ENCODE data around the gene DAD1.
"Not testable (repeated sequence)": the region's sequence is repeated elsewhere in the genome, so short reads cannot be mapped to it uniquely, and the experiment has no call there.

DAD1 gene

GRCh38 chr14:22566845-22567244 is 22.2 kb downstream of the DAD1 start:
- no peak for DNase-seq

GRCh38 chr14:22566266-22566665 is 22.8 kb downstream of the DAD1 start:
- DNase-seq, result not testable (repeated sequence)

DNA sequence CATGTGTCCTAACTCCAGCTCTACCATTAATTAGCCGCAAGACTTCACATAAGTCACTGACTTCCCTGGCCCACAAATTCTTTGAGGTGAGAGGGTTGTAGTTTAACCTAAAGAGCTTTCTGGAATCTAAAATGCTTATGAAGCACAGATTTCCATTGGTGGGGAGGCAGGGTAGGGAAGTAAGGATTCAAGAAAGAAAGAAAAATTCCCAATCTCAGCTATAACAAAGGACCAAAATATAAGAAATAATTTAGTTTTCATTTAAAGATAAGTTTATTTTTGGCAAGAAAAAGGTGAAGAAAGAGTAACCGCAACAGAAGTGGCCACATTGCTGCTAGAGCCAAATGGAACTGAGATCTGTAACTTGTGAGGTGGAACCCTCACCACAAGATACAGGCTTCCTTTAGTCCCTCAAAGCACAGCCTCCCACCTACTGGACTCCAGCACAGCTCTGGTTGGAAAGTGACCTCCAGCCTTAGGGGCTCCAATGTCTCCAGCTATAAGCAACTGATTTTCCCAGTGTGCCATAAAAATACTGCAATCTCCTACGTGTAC is 23.6 kb downstream of the DAD1 start:
- DNase-seq, result no peak

DNA sequence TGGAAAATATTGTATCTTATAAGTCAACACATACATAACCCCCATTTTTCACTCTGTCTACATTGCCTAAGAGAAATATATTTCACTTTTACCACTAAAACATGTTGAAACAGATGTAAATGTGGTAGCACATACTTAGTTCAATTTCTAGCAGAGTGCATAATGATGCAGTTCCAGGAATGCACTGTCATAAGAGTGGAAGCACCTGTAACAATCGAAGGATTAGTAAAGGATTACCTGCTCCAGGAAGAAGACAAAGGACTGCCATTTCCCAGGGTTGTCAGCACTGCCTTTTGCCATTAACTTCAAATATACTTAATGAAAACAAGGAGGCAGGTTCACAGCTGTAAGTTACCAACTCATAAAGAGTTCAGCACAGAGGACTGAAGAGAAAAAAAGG is 24.6 kb downstream of the DAD1 start:
- no peak for DNase-seq

GRCh38 chr14:22563987-22564386 is 25.0 kb downstream of the DAD1 start:
- no peak for DNase-seq

- DNase-seq, result no peak
These were observed 27.1 kb downstream of the DAD1 start for GRCh38 chr14:22561661-22562579.

DNA sequence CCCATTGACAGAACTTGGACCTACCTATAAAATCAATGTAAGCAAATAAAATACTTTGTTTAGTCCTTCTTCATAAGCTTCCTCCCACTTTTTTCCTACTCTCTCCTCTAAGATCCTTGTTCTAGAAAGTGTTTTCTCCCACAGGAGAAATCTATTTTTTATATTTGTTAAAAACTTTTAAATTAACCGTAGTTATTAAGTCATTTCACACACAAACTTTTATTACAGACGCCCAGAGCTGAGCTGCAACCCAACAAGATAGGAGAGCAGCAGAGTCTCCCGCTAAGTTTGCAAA is 27.7 kb downstream of the DAD1 start:
- no peak for DNase-seq

DNA sequence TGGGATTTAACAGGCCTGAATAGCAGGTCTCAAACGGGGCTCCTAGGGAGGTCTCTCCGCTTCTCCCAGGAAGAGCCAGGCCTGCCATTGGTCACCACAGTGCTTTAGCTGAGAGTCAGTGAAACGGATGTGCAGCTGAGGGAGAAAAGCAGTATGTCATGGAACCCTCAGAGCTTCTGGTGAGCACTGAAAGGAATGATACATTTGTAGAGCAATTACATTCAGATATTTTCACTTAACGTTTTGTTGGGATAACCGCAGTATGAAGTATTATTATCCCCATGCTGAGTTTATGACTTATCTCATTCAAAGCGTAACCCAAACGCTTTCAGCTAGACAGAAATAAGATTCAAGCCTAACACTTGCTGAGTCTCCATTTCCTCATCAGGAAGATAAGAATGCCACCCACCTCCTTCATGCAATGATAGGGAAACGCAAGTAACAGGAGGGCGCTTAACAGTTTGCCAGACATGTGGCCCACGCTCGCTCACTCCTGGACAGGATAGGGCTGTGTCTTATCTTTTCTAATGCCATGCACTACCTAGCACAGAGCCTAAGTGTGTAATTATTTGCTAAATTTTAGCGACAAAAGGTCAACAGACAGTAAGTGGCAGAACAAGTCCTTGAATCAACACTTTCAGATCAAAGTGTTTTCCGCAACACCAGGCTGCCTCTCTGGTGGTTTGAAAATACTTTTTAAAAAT is 28.2 kb downstream of the DAD1 start:
- DNase-seq, result peak in 1 of 2 experiments; percentile 3

GRCh38 chr14:22559041-22559440 is 30.0 kb downstream of the DAD1 start:
- DNase-seq, result no peak

DNA sequence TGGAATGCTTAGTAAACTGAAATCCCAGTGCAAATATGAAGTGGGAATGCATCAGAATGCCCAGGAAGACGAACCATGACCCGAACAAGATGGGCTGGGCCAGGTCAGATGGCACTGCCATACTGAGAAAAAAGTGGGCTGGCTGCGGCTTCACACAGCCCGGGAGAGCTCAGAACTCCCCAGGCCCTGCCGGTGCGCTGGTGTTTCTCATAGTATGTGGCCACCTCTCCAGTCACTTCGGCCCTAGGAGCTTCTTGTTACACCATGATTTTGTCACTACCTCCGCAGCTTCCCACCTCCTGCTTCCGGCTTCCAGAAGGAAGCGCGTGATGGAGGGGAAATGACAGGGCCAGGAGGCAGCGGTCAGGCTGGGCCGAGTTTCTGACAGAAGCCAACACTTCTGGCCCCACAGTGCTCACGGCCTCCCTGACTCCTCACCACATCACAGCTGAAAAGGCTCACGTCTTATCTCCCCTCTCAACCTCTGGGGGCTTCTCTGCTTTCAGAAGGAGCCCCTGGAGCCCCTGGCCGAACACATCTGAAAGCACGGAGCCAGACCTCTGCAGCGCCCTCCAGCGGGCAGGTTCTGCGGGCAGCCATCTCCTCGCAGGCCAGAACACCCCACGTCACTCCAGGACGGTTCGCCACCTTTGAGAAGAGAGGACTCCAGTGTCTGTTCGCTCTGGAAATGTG is 30.7 kb downstream of the DAD1 start:
- no peak for DNase-seq

DNA sequence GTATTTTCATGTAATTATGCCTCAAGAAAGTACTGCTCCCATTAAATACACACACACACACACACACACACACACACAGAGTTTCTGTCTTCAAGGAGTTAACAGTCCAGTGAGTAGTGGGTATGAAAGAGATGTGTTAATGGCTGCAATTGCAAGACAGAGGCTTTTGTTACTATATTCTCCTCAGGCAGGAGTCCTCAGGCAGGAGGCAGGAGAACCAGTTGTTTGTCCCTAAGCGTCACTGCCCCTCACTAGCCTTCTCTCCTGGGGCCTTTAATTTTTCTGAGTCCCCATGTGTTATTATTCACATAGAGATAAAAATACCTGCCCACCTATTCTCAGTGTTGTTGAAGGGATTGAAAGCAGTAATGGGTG is 31.2 kb downstream of the DAD1 start:
- no peak for DNase-seq

DNA sequence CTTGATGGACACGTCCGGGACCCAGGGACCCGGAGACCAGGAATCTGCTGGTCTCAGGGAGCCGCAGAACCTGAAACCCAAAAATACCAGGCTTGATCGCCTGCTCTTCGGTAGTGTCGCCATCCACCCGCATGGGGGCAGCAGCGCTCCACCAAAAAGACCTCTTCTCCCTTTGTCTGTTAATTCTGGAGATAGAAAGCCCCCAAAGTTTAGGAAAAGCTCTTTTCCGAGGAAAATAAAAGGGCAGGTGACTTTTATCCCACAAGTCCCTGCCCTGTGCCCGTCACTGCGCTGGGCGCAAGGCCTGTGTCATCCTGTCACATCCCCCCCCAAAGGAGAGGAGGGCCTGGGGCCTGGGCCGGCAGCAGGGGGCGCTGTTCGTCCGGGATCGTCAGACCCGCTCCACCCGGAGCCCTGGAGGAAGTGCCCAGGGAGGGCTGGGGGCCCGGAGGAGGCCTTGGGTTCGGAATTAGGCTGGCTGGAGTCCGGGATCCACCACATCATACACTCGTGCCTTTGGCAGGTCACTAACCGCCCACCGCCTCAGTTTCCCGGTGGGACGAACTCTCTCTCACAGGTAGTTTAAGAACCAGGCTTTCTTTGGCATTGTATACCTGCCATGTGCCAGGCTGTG is 31.9 kb downstream of the DAD1 start:
- DNase-seq, result peak; percentile 67 to 77

GRCh38 chr14:22556021-22556989 is 32.7 kb downstream of the DAD1 start:
- no peak for DNase-seq

- no peak for DNase-seq
These were observed 33.5 kb downstream of the DAD1 start for GRCh38 chr14:22555384-22556011.

- no peak for DNase-seq
These were observed 34.3 kb downstream of the DAD1 start for GRCh38 chr14:22554498-22555383.

DNA sequence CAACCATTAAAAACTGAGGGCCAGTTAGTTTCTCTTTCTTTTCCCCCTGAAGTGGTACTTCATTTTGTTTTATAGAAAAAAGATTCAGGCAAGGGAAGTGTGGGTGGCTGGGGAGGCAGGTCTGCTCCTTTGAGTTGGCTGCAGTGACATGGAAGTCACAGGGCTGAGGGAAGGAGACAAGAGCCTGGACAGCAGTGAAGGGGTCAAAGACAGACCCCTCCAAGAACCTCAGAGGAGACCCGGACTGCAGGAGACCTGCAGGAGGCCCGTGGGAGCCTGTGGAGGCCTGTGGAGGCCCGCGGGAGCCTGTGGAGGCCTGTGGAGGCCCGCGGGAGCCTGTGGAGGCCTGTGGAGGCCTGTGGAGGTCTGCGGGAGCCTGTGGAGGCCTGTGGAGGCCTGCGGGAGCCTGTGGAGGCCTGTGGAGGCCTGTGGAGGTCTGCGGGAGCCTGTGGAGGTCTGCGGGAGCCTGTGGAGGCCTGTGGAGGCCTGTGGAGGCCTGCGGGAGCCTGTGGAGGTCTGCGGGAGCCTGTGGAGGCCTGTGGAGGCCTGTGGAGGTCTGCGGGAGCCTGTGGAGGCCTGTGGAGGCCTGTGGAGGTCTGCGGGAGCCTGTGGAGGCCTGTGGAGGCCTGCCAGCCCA is 35.0 kb downstream of the DAD1 start:
- DNase-seq, result not testable (repeated sequence)

GRCh38 chr14:22553445-22553844 is 35.6 kb downstream of the DAD1 start:
- DNase-seq, result no peak

GRCh38 chr14:22552827-22553076 is 36.3 kb downstream of the DAD1 start:
- DNase-seq, result no peak

DNA sequence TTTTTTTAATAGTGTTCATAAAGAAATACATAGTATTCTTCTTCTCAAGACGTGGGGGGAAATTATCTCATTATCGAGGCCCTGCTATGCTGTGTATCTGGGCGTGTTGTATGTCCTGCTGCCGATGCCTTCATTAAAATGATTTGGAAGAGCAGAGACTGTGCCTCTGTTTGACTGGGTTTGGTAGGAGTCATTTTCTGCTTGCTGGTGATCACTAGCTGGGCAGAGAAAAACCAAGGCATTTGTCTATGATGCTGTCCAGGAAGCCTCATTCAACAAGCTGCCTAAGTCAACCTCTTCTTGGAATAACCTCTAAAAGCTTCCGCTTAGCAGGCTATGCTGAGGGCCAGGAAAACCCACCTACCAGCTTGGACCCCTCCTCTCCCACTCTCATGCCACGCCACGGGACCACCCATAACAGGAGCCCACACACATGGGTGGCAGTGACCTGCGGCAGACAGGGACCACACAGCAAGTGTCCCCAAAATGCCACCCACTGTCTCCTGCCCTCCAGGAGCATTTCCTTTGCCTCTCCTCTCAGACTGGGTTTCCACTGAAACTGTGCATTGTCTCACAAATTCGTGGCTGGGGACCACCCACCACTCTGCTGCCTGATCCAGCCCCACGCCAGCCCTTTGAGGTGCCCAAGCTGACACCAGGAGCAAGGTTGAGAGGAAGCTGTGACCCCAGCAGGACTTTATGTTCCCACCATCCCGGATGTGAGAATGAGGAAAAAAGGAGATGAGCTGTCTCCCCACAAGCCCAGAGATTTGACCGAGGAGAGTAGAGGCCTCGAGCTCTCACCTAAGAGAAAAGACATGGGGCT is 36.8 kb downstream of the DAD1 start:
- DNase-seq, result no peak

Data from NCI-H2081 (cell line).